Fibroblast of skin of left biceps (primary cell): ENCODE results near the gene CDT1.
"Not testable (repeated sequence)": the region's sequence is repeated elsewhere in the genome, so short reads cannot be mapped to it uniquely, and the experiment has no call there.

Experiments
- DNase-seq, 2 experiments: peaks; one replicate each; pipeline ENCODE4 v3.0.0-alpha.2; 2013; ENCODE audit warnings: low read depth in 2 of 2

Gene CDT1

GRCh38 chr16:88816736-88817535 is 13.3 kb downstream of the CDT1 start:
- DNase-seq: no peak

GRCh38 chr16:88817785-88818574 is 14.4 kb downstream of the CDT1 start:
- no peak for DNase-seq

- DNase-seq: no peak
Observed at GRCh38 chr16:88818575-88818874, 14.9 kb downstream of the CDT1 start.

- DNase-seq: no peak
Observed at GRCh38 chr16:88819126-88819525, 15.5 kb downstream of the CDT1 start.

GRCh38 chr16:88820385-88821025 is 16.9 kb downstream of the CDT1 start:
- no peak for DNase-seq

GRCh38 chr16:88821168-88821850 is 17.7 kb downstream of the CDT1 start:
- DNase-seq: no peak

GRCh38 chr16:88822281-88823040 is 18.9 kb downstream of the CDT1 start:
- DNase-seq: no peak

- not testable (repeated sequence) for DNase-seq
Observed at GRCh38 chr16:88823646-88824045, 20.1 kb downstream of the CDT1 start.

- DNase-seq: no peak
Observed at GRCh38 chr16:88824256-88825077, 20.9 kb downstream of the CDT1 start.

- DNase-seq: no peak
Observed at GRCh38 chr16:88825146-88825545, 21.6 kb downstream of the CDT1 start.

GRCh38 chr16:88826070-88826840 is 22.7 kb downstream of the CDT1 start:
- DNase-seq: no peak

GRCh38 chr16:88827727-88828126 is 24.1 kb downstream of the CDT1 start:
- no peak for DNase-seq

GRCh38 chr16:88828711-88829110 is 25.1 kb downstream of the CDT1 start:
- no peak for DNase-seq

GRCh38 chr16:88830258-88830657 is 26.7 kb downstream of the CDT1 start:
- DNase-seq: no peak

GRCh38 chr16:88830783-88831182 is 27.2 kb downstream of the CDT1 start:
- no peak for DNase-seq

- DNase-seq: no peak
Observed at GRCh38 chr16:88831838-88832237, 28.2 kb downstream of the CDT1 start.

GRCh38 chr16:88833086-88833485 is 29.5 kb downstream of the CDT1 start:
- DNase-seq: no peak

- DNase-seq: no peak
Observed at GRCh38 chr16:88834670-88835069, 31.1 kb downstream of the CDT1 start.

GRCh38 chr16:88835383-88835782 is 31.8 kb downstream of the CDT1 start:
- no peak for DNase-seq

- no peak for DNase-seq
Observed at GRCh38 chr16:88835818-88836217, 32.2 kb downstream of the CDT1 start.
